OCI-LY7 (cell line): ENCODE data around the gene CTNNA1. TPM values are rescaled to one million over a fixed set of nuclear protein-coding genes. Genes with fewer than 3 reads are reported as not detected.

Experiments used
- BruUV-seq: library from RNA; stranded (reverse); fragments of 400-500 nt; replicated peaks from 2 replicates; lab custom pipeline; 2021; lab: Mats Ljungman, UMichigan
- CTCF ChIA-PET: fragments of 300-600 bp; sonication (Branson Sonifier 250); formaldehyde crosslinking; loops from one replicate; lab custom pipeline; 2022; ENCODE audit warnings: antibody characterized with exemption; ENCODE audit not compliant: unreplicated experiment; lab: Charles Lee
- POLR2A ChIA-PET: fragments of 300-600 bp; sonication (Branson Sonifier 250); formaldehyde crosslinking; loops from one replicate; lab custom pipeline; 2022; ENCODE audit warnings: antibody characterized with exemption; lab: Charles Lee
- DNase-seq: peaks from one replicate; pipeline ENCODE4 v3.0.0-alpha.2; 2015; ENCODE audit warnings: low spot score
- H2AFZ ChIP-seq: fragments of 200-600 bp; sonication (generic), shearing (Covaris generic); 2 replicates; pipeline ENCODE4 v1.6.1; 2014; ENCODE audit warnings: mild to moderate bottlenecking, antibody characterized with exemption, low read length, moderate library complexity
- H3K27ac ChIP-seq: fragments of 200-600 bp; sonication (generic); 2 replicates; pipeline ENCODE4 v1.5.1; 2014; ENCODE audit warnings: mixed run types, low read depth, mild to moderate bottlenecking, moderate library complexity, low read length, inconsistent platforms; ENCODE audit not compliant: poor library complexity, severe bottlenecking
- H3K36me3 ChIP-seq: fragments of 200-600 bp; sonication (generic); 2 replicates; pipeline ENCODE4 v1.6.1; 2014; ENCODE audit warnings: mild to moderate bottlenecking, antibody characterized with exemption, low read length, moderate library complexity, mixed read lengths; ENCODE audit not compliant: insufficient read depth
- H3K4me1 ChIP-seq: fragments of 200-600 bp; sonication (generic); 2 replicates; pipeline ENCODE4 v1.5.1; 2014; ENCODE audit warnings: mild to moderate bottlenecking, low read length; ENCODE audit not compliant: insufficient read depth, poor library complexity, severe bottlenecking
- H3K4me2 ChIP-seq: fragments of 200-600 bp; sonication (generic); 2 replicates; pipeline ENCODE4 v1.6.1; 2014; ENCODE audit warnings: mild to moderate bottlenecking, low read length
- H3K4me3 ChIP-seq: fragments of 200-600 bp; sonication (generic); 2 replicates; pipeline ENCODE4 v1.5.1; 2014; ENCODE audit warnings: mild to moderate bottlenecking, low read depth, low read length; ENCODE audit not compliant: poor library complexity, severe bottlenecking
- H3K79me2 ChIP-seq: fragments of 200-600 bp; sonication (generic); 2 replicates; pipeline ENCODE4 v1.6.1; 2016; ENCODE audit warnings: low read depth, mild to moderate bottlenecking, low read length, moderate library complexity, mixed read lengths; ENCODE audit not compliant: insufficient read depth
- H3K9me2 ChIP-seq: fragments of 200-600 bp; sonication (generic); 2 replicates; pipeline ENCODE4 v1.6.1; 2016; ENCODE audit warnings: mild to moderate bottlenecking, low read length, mixed read lengths; ENCODE audit not compliant: insufficient read depth
- H3K9me3 ChIP-seq: fragments of 200-600 bp; sonication (generic); 2 replicates; pipeline ENCODE4 v1.6.1; 2014; ENCODE audit warnings: mild to moderate bottlenecking, mixed run types, low read length, mixed read lengths
- H4K20me1 ChIP-seq: fragments of 200-600 bp; sonication (generic); 2 replicates; pipeline ENCODE4 v1.6.1; 2014; ENCODE audit warnings: mild to moderate bottlenecking, antibody characterized with exemption, low read length, moderate library complexity, mixed read lengths; ENCODE audit not compliant: insufficient read depth
- EZH2phosphoT487 ChIP-seq: fragments of 200-600 bp; sonication (generic); IDR thresholded peaks from 2 replicates; pipeline ENCODE4 v1.6.1; 2018; ENCODE audit warnings: low read depth, borderline replicate concordance, mild to moderate bottlenecking, mixed run types, antibody characterized with exemption, low read length, moderate library complexity, mixed read lengths
- intact Hi-C: fragments of 100-400 bp; cut with micrococcal nuclease; formaldehyde crosslinking; loops from one replicate; pipeline ENCODE4 v1.10.0; 2022; ENCODE audit not compliant: unreplicated experiment
- total RNA-seq, 2 experiments: library from RNA; depleted of rRNA in 1 of 2; stranded (reverse); fragments of >200 nt in 1 of 2; shearing (Covaris generic) in 1 of 2; gene quantifications; 2 replicates each; pipeline ENCODE4 v1.2.3, GENCODE V29; 2014 to 2022
- TF ChIP-seq, protein P1 (sequence below): fragments of 200-600 bp; sonication (generic); conservative IDR thresholded peaks from 2 replicates; pipeline ENCODE4 v1.5.1; 2014; ENCODE audit warnings: mild to moderate bottlenecking, antibody characterized with exemption, low read length, moderate library complexity, mixed read lengths

Gene CTNNA1
- total RNA-seq, 2 experiments from 2014 or later = 40.4 to 42.7 TPM

DNA sequence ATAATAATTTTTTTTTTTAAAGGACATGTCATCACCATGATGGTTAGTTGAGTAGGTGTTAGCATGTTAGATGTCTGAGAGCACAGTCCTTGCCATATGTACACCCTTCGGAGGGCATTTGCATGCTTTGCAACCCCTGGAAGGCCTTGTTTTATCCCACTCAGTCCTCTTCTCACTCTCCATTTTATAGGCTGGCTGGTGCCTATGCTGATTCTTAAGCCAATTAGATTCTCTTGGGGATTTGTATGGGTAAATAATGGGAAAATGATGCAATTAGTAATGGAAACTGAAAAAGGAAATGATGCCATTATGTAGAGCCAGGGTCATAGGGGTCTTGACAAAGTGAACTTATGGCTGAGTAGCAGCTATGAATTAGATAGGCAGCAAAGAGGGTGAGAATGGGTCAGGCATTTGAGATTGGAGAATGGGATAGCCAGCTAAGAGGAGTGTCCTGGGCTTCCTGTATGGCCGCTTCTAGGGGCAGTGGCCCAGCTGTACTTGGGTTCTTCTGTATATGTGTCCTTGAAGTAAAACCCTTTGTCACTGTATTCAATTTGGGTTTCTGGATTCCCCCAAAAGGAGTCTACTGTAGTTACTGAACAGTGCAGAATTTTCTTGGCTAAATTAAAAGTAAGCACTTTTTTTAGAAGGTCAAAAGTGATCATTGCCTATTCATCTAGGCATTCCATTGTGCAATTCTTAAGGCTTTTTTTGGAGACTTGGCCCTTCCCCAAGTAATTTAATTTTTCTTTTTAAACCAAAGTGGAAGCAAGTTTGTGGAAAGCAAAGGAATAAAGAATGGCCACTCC, 90.3 kb downstream of the CTNNA1 start:
- TF ChIP-seq EZH2phosphoT487 = no peak
- TF ChIP-seq, protein P1, sequence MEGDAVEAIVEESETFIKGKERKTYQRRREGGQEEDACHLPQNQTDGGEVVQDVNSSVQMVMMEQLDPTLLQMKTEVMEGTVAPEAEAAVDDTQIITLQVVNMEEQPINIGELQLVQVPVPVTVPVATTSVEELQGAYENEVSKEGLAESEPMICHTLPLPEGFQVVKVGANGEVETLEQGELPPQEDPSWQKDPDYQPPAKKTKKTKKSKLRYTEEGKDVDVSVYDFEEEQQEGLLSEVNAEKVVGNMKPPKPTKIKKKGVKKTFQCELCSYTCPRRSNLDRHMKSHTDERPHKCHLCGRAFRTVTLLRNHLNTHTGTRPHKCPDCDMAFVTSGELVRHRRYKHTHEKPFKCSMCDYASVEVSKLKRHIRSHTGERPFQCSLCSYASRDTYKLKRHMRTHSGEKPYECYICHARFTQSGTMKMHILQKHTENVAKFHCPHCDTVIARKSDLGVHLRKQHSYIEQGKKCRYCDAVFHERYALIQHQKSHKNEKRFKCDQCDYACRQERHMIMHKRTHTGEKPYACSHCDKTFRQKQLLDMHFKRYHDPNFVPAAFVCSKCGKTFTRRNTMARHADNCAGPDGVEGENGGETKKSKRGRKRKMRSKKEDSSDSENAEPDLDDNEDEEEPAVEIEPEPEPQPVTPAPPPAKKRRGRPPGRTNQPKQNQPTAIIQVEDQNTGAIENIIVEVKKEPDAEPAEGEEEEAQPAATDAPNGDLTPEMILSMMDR = no peak
- Histone ChIP-seq H3K4me2 (no peak overlapping the region), H3K4me1 (no peaks in the 10 kb centered on the region), H4K20me1 (no peaks in the 10 kb centered on the region), H3K9me2 (no peaks in the 10 kb centered on the region), H3K36me3 (no peaks in the 10 kb centered on the region), H2AFZ (no peak overlapping the region), H3K27ac (no peak overlapping the region), H3K79me2 (no peaks in the 10 kb centered on the region), H3K9me3 (no peaks in the 10 kb centered on the region), H3K4me3 (no peak overlapping the region)
- POLR2A ChIA-PET = interaction anchor here (0.6 kb wide), 2 partner anchors 761 to 1318 kb away, joined by 4 to 8 read pairs; no protein-coding TSS in a partner anchor
- CTCF ChIA-PET = no interaction called here
- intact Hi-C loops = no loop called here
- BruUV-seq = no TSS peak
- DNase-seq = no peak

DNA sequence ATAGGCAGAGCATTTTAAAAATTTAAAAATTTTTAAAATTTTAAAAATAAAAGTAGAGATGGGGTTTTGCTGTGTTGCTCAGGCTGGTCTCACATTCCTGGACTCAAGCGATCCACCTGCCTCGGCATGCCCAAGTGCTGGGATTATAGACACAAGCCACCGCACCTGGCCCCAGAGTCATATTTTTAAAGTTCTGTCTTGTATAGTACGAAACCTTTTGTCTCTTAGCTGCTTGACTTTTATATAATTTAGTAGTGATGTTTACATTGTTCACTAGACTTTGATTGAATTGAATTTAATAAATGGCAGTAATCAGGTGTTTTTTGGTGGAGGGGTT, 90.9 kb downstream of the CTNNA1 start:
- DNase-seq = no peak
- Histone ChIP-seq H3K4me3 (no peak overlapping the region), H3K79me2 (no peaks in the 10 kb centered on the region), H2AFZ (no peak overlapping the region), H3K9me2 (no peaks in the 10 kb centered on the region), H3K4me1 (no peaks in the 10 kb centered on the region), H3K4me2 (no peak overlapping the region), H3K27ac (no peak overlapping the region), H3K9me3 (no peaks in the 10 kb centered on the region), H4K20me1 (no peaks in the 10 kb centered on the region), H3K36me3 (no peaks in the 10 kb centered on the region)
- no TSS peak for BruUV-seq
- TF ChIP-seq, protein P1 = no peak
- no peak for TF ChIP-seq EZH2phosphoT487
- POLR2A ChIA-PET = interaction anchor here (0.6 kb wide), 1 partner anchor 1317 kb away, joined by 4 read pairs; no protein-coding TSS in a partner anchor
- intact Hi-C loops = no loop called here
- CTCF ChIA-PET = no interaction called here
